Stimulated activated CD8-positive, alpha-beta memory T cell treated with anti-CD3 and anti-CD28 coated beads, Interleukin-12 subunit alpha, Interleukin-12 subunit beta, amount 100 ng/mL, for 4 hours (primary cell): ENCODE measurements around the gene ZNF385C.
"Not testable (repeated sequence)": the region's sequence is repeated elsewhere in the genome, so short reads cannot be mapped to it uniquely, and the experiment has no call there.

Source experiments
- DNase-seq: peaks from one replicate; pipeline ENCODE4 v3.0.0-alpha.2; 2020; ENCODE audit warnings: low read depth

Gene ZNF385C

DNA sequence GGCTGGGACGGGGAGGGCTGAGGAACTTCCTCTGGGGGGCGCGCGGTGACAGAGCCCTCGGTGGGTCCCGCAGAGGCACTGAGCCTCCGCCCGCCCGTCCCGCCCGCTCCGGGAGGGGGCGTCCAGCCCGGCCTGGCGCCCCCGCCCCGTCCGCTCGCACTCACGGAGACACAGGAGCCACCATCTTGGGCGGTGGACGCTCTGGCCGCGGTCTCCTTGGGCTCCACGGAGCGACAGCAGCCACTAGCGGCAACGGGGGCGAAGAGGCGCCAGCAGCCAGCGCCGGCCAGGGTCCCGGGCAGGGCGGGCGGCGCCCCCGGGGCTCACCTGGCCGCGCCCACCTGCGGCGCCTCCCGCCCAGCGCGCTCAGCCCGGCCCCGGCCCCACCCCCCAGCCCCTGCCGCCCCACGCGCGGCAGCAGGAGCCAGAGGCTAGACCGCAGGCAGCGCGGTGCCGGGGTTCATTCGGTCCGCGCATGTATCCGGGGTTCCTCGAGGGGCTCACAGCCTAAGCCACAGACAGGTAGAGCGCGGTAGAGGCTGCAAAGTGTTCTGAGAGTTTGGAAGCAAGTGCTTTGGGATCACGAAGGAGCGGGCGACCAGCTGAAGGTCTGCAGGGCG is 47.8 kb downstream of the ZNF385C start, which contains the start of gene C17orf113:
Gene C17orf113 (minus strand): TSS at position 209 of the 620 bp plus-strand sequence. CDS start 7,225 bp downstream, outside the sequence.
- DNase-seq: peak; percentile 25

GRCh38 chr17:42049834-42050392 is 48.4 kb downstream of the ZNF385C start:
- no peak for DNase-seq

DNA sequence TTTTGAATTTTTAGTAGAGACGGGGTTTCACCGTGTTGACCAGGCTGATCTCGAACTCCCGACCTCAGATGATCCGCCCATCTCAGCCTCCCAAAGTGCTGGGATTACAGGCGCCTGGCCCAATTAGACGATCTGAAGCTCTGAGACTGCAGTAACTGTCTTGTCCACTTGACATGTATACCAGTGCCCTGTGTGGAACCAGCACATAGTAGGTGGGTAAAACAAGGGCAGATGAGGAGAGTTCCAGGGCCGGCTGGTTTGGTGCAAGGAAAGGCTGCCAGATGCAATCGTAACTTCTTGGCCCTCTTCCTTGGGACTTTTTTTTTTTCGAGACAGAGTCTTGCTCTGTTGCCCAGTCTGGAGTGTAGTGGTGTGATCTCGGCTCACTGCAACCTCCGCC is 50.9 kb downstream of the ZNF385C start:
- no peak for DNase-seq

- DNase-seq: no peak
Measured at GRCh38 chr17:42045719-42046118, 52.6 kb downstream of the ZNF385C start.

DNA sequence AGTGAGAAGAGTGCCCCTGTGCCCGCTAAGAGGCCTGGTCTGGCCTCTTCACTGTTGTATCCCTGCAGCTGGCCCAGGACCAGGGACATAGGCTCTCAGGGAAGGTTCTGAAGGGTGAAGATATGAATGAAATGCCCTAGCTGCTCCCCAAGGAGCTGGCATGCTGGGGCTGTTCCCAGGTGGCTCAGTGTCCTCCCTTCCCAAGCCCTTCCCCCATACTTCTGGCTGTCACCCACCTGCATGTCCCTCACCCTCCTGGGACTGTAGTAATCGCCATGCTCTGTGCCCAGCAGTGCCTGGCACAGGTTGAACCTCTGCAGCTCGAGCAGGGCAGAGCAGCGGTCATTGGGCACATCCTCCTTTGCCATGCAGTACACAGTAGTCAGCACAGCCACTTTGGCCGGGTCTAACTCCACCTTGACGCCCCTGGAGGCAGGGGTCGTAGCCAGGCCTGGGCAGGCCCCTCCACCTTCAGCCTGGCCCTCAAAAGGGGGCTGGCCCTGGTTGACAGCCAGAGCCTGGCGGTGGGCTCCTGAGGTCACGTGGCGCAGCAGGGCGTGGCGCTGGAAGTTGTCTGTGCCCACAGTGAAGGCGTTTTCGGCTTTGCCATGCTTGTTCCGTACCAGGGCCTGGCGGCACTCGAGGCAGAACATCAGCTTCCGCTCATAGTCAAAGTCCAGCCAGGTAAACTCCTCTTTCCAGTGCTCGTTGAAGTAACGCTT is 55.5 kb downstream of the ZNF385C start:
- DNase-seq: no peak

- DNase-seq: no peak
Measured at GRCh38 chr17:42041619-42042018, 56.7 kb downstream of the ZNF385C start.

- no peak for DNase-seq
Measured at GRCh38 chr17:42040818-42041217, 57.5 kb downstream of the ZNF385C start.

DNA sequence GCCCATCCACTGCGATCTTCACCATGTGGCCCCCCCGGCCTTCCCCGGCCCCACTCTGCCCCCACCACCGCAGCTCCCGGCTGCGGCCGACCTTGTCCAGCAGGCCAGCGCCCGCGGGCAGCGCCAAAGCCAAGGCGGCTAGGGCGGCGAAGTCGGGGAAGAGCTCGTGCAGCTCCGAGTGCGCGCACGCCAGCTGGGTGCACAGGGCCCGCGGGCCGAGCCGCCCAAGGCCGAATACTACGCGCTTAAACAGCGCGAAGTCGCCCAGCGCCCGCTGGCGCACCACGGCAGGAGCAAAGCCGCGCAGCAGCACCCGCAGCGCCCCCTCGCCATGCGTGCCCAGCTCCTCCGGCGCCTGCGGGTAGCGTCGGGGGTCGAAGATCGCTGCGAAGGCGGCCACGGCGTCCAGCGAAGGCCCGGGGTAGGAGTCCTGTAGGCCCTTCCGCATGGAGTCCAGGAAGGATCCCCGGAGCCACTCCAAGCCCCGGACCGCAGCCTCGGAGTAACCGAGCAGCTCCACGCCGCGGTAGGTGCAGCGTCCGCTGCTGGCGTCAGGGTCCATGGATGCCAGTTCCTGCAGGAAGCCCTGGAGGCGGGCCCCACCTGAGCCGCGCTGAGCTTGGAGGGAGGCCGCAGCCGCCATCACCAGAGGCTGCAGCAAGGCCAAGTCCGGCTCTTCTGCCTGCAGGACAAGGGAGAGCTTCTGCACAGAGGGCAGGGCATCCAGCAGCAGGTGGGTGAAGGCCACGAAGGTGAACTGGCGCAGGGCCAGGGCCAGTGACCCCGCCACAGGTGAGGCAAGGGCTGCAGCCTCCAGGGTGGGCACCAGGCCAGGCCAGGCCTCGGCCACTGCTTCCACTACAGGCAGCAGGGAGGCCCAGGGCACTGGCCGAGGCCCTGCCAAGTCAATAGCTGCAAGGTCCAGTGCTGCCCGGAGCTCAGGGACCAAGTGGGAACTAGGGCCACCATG is 58.2 kb downstream of the ZNF385C start:
- no peak for DNase-seq

- no peak for DNase-seq
Measured at GRCh38 chr17:42038221-42038973, 59.9 kb downstream of the ZNF385C start.

- DNase-seq: no peak
Measured at GRCh38 chr17:42034059-42034458, 64.2 kb downstream of the ZNF385C start.

GRCh38 chr17:42031584-42031983 is 66.7 kb downstream of the ZNF385C start:
- no peak for DNase-seq

- no peak for DNase-seq
Measured at GRCh38 chr17:42028791-42029127, 69.5 kb downstream of the ZNF385C start.

DNA sequence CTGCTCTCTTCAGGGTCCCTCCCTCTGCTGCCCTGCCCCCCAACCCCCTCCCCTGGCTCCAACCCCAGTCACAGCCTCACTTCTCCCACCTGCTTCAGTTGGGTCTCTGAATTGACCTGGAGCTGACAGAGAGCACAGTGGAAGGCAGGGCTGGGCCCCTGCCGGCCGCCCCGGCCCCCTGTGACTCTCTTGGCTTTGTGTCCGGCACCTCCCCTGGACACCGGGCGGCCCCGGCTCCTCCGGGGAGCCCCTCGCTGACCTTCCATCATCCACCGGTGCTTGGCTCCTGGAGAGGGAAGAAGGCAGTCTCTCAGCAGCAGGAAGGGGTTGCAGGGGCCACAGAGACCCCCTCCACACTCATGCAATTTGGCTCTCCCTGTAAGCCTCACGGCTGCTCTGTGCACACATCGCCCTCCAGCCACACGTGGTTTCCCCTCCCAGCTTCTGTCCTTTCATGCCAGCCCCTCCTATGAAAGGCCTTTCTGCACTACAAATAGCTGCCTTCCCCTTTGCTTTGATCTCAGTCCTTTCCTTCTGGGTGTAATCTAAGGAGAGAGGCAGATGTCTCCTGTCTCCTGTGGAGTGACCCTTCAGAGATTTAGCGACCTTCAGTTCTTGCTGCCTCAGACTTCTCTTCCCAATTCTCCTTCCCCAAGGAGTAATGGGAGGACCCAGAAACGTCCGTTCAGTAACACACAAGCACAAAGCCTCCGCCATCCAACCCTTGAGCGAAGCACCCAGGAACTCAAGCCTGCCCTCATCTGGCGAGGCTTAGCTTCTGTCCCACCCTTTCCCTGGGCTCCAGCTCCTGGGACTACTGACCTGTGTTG is 70.1 kb downstream of the ZNF385C start:
- no peak for DNase-seq

- no peak for DNase-seq
Measured at GRCh38 chr17:42027590-42027889, 70.7 kb downstream of the ZNF385C start.

- no peak for DNase-seq
Measured at GRCh38 chr17:42026857-42027589, 71.2 kb downstream of the ZNF385C start.

DNA sequence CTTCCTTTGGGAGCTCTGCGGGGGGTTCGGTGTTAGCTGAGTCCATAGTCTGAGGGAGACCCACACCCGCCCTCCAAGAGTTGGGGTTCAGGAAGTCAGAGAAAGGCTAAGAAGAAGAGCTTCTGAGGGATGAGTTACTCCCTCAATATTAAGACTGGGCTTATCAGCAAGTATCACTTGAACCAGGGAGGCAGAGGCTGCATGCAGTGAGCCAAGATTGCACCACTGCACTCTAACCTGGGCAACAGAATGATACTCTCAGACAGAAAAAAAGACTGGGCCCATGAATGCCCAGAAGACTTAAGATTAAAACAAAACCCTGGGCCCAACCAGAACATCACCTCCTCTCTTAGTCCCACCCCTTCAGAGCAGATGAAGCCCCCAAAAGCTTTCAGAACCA is 72.3 kb downstream of the ZNF385C start:
- no peak for DNase-seq

GRCh38 chr17:42025191-42025579 is 73.1 kb downstream of the ZNF385C start:
- DNase-seq: no peak

DNA sequence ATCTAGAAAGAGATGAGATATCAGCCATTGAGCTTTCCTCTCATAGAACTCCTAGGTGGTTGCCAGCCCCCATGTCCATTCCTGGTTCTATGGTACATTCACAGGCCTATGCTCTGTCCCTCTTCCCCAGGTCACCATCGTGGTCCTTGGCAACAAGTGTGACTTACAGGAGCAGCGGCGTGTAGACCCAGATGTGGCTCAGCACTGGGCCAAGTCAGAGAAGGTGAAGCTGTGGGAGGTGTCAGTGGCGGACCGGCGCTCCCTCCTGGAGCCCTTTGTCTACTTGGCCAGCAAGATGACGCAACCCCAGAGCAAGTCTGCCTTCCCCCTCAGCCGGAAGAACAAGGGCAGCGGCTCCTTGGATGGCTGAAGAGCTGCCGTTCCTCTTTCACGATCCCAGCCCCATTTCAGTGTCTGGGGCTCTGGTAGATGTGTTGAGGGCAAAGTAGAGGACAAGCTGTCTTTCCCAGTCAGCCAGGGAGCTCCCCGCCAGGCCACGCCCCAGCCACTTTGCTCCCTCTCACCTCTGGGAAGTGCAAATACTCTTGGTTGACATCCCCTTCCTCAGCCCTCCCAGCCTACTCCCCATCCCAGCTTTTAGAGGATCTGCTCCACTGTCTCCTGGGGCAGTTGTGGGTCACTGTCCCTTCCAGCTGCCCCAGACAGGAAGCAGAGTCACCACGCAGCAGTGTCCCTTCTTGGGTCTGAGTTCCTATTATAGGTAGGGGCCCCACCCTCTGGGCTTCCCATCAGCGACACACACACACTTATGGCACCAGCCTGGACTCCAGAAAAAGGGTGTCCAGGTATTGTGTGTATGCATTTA is 74.5 kb downstream of the ZNF385C start:
- no peak for DNase-seq

DNA sequence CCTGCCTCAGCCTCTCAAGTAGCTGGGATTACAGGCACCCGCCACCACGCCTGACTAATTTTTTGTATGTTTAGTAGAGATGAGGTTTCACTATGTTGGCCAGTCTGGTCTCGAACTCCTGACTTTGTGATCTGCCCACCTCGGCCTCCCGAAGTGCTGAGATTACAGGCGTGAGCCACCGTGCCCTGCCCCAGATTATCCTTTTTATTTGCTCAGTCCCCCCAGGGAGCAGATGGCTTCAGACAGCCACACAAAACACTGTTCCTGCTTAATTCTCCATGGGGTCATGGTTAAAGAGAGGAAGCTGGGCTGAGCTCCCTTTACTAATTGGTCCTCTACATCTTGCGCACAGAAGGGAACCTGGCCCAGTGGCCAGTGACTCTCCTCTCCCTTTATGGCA is 77.4 kb downstream of the ZNF385C start:
- DNase-seq: not testable (repeated sequence)
